HG03432 (cell line): ENCODE results near the gene CD274.
A peak's percentile ranks its signal among the peaks of the same experiment; 100 is the strongest.
"Not testable (repeated sequence)": the region's sequence is repeated elsewhere in the genome, so short reads cannot be mapped to it uniquely, and the experiment has no call there.

Experiments used
- ATAC-seq: cut with Tn5 transposase; IDR thresholded peaks from one replicate; pipeline ENCODE4 v1.9.1; 2021; ENCODE audit warnings: mild to moderate bottlenecking, moderate library complexity; ENCODE audit not compliant: unreplicated experiment

The CD274 gene

DNA sequence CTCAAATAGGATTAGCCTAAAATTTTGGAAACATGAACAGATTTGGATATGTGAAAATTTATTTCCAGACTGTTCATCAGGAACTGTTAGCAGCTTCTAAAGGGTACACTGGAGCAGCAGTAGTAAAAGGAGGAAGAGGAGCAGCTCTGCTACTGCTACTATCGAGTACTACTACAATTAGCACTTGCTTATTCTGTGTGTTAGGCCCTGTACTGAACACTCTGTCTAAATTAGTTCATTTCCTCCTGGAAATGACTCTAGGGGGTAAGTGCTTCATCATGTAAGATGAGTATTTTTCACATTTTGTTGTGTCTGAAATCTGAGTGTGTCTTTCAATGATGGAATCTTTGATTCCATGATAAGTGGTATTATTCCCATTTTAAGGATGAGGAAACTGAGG is 9.8 kb downstream of the CD274 start:
- no peak for ATAC-seq

DNA sequence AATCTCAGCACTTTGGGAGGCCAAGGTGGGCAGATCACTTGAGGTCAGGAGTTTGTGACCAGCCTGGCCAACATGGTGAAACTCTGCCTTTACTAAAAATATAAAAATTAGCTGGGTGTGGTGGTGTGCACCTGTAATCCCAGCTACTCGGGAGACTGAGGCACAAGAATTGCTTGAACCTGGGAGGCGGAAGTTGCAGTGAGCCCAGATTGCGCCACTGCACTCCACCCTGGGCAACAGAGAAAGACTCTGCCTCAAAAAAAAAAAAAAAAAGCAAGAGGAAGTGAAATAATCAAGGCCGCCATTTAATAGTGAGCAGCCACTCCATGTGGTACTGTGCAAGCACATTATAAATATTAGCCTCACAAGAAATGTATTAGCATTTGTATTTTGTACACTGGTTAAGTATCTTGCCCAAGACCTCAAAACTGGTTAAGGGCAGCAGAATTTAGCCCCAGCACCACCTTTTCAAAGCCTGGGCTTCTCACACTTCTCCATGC is 14.5 kb downstream of the CD274 start:
- ATAC-seq, result not testable (repeated sequence)

GRCh38 chr9:5466005-5466404 is 15.7 kb downstream of the CD274 start:
- ATAC-seq, result no peak

DNA sequence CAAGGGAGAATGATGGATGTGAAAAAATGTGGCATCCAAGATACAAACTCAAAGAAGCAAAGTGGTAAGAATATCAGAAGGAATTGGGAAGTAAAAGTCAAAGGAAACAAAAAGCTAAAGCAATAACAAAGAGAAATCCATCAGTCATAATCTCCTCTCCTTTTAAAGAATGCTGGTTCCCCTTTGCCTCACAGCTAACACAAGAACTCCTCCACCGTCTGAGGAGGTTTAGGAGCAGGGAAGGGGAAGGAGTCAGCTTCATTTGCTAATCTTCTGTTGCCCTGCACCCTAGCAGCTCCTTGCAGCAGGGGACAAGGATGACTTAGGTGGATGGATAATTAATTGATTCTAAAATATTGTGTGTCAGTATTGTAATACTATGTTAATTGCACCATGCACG is 16.4 kb downstream of the CD274 start:
- no peak for ATAC-seq

- ATAC-seq, result no peak
Measured at GRCh38 chr9:5468850-5469249, 18.5 kb downstream of the CD274 start.

DNA sequence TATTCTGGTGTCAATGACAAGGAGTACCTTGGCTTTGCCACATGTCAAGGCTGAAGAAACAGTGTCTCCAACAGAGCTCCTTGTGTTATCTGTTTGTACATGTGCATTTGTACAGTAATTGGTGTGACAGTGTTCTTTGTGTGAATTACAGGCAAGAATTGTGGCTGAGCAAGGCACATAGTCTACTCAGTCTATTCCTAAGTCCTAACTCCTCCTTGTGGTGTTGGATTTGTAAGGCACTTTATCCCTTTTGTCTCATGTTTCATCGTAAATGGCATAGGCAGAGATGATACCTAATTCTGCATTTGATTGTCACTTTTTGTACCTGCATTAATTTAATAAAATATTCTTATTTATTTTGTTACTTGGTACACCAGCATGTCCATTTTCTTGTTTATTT is 19.8 kb downstream of the CD274 start:
- no peak for ATAC-seq

DNA sequence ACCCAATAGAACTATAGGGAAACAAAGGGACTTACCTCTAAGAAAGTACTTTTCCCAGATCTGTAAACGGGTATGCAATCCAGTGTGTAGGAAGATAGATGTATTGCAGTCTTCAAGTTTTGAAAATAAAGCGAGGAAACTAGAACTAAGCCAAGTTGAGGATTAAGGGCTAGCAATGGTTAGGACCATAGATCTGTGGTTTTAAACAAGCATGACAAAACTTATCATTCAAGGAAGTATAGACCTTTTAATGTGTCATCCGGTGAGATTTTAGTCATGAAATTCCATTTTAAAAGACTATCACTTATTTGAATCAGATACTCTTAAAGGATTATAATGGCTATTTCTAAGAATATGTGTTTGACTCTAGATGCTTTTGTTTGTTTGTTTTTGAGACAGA is 20.5 kb downstream of the CD274 start:
- no peak for ATAC-seq

- not testable (repeated sequence) for ATAC-seq
Measured at GRCh38 chr9:5475611-5476010, 25.3 kb downstream of the CD274 start.

GRCh38 chr9:5478206-5478605 is 27.9 kb downstream of the CD274 start:
- ATAC-seq, result no peak

- peak; percentile 67 for ATAC-seq
Measured at GRCh38 chr9:5479994-5480694, 29.8 kb downstream of the CD274 start.

- ATAC-seq, result no peak
Measured at GRCh38 chr9:5480919-5481318, 30.6 kb downstream of the CD274 start.

GRCh38 chr9:5481322-5482040 is 31.1 kb downstream of the CD274 start:
- ATAC-seq, result no peak

DNA sequence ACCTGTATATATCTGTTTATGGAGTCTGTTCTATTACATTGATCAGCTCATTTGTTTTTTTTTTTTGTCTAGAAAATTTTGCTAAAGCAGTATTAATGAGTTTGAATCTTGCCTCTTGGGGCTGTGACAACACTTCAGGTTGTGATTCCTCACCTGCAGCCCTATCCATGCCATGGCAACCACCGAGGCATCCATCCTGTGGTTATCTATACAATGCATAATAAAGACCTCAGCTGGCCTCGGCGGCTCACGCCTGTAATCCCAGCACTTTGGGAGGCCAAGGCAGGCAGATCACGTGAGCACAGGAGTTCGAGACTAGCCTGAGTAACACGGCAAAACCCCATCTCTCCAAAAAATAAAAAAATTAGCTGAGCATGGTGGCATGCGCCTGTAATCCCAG is 31.9 kb downstream of the CD274 start:
- no peak for ATAC-seq

- ATAC-seq, result no peak
Measured at GRCh38 chr9:5483306-5483705, 33.0 kb downstream of the CD274 start.

GRCh38 chr9:5485378-5486085 is 35.2 kb downstream of the CD274 start:
- no peak for ATAC-seq

DNA sequence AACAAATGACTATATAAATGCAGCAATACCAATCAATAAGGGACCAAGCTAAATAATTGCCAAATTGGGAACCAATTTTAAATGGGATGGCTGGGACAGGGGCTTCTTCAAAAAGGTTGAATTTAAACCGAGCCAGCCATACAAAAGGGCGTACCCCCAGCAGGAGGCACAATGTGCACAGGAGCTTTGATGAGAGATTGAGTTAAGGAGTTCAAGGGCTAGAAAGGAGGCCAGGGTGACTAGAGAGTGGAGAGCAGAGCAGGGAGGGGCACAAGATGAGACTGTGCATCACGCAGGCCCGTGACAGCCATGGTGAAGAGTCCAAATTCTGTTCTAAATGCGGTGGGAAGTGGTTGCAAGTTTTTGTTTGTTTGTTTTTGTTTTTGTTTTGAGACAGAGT is 36.6 kb downstream of the CD274 start:
- ATAC-seq, result no peak

GRCh38 chr9:5488221-5489008 is 38.1 kb downstream of the CD274 start:
- ATAC-seq, result no peak

GRCh38 chr9:5489630-5490490 is 39.5 kb downstream of the CD274 start:
- no peak for ATAC-seq

DNA sequence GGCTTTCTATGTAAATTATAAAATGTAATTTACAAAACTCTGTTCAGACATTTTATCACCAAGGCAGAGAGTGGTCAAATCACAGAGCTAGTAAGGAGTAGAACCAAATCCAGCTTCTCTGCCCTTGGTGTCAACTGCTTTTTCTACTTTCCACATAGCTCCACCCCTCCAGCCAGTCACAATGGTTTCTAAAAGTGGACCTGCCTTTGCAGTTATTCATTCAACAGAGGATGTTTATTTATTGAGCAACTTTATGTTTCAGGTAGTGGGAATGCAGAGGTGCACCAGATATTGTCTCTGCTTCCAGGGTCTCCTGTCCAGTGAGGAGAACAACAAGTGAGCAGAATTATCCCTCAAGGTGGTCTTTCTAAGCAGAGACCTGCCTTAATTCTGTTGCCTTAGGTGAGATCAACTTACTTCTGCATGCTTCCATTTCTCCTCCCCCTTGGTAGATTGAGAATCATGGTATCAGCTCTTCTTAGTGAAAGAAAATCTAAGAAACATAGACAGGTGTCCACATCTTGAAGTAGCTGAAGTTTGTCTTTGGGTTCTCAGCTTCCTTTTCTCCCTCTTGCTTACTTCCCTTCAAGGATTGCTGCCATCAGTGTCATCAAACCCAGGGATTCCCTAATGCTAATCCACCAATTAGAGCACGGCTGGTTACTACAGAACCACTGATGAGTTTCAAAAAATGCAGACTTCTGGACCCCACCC is 42.8 kb downstream of the CD274 start:
- ATAC-seq, result no peak
